Renal cortex interstitium (tissue), 11 donors: ENCODE measurements around the gene P2RX6. TPM values are rescaled to one million over a fixed set of nuclear protein-coding genes. Genes with fewer than 3 reads are reported as not detected.
A peak's percentile ranks its signal among the peaks of the same experiment; 100 is the strongest.
"Not testable (repeated sequence)": the region's sequence is repeated elsewhere in the genome, so short reads cannot be mapped to it uniquely, and the experiment has no call there.

Source experiments
- DNase-seq, 11 donors: peaks; one replicate each; pipeline ENCODE4 v3.0.0-alpha.2; 2013; ENCODE audit warnings: low read depth in 9 of 11, low spot score in 4 of 11; ENCODE audit errors: extremely low read depth in 1 of 11
- polyA plus RNA-seq, 3 donors: library from polyadenylated mRNA; unstranded; fragments of 120-200 nt; gene quantifications; one replicate each; pipeline ENCODE4 v1.2.1, GENCODE V29; 2013; ENCODE audit not compliant: insufficient read length in 3 of 3

Gene P2RX6
- polyA plus RNA-seq, 3 donors = 0.78 to 2.7 (median 1.1) TPM

- no peak for DNase-seq
These were observed 28.3 kb downstream of the P2RX6 start for GRCh38 chr22:21042978-21043859.

GRCh38 chr22:21043860-21044535, 29.0 kb downstream of the P2RX6 start:
- no peak for DNase-seq

DNA sequence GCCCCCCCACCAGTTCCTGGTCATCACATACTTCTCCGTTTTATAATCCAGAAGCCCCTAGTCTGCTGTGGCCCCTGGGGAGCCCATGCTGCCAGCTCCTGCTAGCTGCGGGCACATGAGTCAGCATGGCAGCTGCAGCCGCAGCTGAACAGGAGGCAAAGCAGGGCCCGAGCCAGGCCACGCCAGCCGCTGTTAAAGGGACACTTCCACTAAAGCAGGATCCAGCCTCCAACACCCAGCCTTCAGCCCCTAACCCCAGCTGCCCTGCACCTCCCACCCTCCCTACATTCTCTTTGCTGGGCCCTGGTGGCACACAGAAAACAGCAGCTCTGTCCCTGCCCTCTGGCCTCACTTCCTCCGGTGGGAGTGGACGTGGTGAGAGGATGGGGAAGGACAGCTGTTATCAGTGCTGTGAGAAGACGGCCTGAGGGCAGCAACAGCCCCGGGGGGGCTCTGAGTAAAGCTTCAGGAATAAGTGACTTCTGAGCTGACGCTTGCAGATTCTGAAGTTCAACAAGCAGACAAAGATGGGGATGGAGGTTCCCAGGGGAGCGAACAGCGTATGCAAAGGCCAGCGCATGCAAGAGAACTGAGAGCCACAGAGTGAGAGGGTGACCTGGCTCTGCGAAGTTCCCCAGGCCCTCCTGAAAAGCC, 30.1 kb downstream of the P2RX6 start:
- peak in 1 of 11 donors; percentile 13 for DNase-seq

DNA sequence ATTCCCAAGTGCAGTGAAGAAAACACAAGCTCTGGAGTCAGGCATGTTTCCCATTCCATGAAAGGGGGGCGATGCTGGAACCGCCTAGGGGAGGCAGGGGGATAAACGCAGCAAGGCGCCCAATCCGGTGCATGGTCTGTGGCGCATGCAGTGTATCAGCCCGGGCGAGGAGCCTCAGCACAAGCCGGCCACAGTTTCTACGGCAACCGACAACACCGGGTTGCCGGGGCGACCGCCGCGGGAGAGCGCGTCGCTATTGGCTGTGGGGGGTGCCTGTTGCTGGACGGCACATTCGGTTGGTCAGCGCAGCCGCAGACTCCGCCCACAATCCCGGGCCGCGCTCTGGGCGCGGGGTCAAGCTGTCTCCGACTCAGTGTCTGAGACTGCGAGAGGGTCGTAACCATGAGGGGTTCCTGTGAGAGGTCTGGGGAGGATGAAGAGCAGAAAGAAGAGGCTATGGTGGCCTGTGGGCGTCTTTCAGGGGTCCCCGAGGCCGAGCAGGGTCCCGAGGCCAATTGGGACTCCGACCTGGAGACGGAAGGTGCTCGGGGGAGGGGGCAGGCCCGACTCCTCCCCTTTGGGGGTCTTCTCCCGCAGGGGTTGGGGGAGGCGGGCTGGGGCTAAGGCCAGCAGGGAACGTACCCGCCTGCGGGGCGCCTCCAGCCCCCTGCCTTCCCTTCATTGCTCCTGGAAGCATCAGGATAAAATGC, 30.8 kb downstream of the P2RX6 start, which contains the start of gene LRRC74B:
TSS of gene LRRC74B (plus strand) at position 362 of the 710 bp plus-strand sequence. CDS start at position 403, 41 bp downstream.
- peak; percentile 64 to 87 (median 84) for DNase-seq

- DNase-seq = no peak
These were observed 32.2 kb downstream of the P2RX6 start for GRCh38 chr22:21047035-21047661.

GRCh38 chr22:21047730-21048129, 32.8 kb downstream of the P2RX6 start:
- no peak for DNase-seq

DNA sequence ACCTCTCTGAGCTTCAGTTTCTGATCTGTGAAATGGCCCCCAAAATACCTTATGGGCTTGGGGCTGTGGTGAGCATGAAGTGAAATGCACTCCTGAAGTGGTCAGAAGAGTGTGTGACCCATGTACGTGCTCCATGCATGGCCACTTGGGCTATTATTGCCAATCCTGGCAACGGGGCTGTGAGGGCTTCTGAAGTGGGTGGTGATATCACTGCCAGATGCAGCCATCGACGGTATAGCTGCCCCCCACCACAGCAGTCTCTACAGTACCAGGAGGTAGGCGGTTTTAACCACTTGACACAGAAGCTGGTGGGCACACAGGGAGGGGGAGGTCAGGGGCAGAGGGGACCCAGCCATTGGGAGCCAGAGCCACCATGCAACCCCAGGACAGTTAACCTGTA, 33.5 kb downstream of the P2RX6 start:
- not testable (repeated sequence) for DNase-seq

- DNase-seq = not testable (repeated sequence)
These were observed 34.0 kb downstream of the P2RX6 start for GRCh38 chr22:21048965-21049364.

DNA sequence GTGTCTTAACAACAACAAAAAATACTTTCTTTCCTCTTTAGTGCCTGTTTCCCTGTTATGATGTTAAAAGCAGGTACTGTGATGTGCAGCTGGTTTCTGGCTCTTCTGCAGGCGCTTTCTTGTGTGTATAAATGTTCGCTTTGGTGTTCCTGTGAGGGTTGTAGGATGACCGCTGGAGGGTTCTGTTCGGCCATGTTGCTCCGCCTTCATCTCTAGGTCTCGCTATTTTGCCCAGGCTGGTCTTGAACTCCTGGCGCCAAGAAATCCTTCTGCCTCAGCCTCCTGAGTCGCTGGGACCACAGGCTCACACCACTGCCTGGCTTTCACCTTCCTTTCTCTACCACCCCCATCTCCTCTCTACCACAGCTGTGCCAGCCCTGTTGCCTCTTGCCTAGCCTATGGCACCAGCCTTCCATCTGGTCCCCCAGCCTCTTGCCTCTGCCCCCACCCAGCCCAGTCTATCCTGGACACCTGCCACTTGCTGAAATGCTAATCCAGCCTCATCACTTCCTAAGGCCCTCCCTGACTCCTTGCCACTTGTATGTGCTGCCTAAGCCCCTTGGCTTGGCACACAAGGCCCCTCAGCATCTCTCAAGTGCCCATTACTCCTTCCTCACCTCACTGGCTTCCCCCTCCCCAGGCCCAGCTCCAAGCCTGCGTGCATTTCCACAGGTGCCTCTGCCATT, 36.3 kb downstream of the P2RX6 start:
- no peak for DNase-seq

DNA sequence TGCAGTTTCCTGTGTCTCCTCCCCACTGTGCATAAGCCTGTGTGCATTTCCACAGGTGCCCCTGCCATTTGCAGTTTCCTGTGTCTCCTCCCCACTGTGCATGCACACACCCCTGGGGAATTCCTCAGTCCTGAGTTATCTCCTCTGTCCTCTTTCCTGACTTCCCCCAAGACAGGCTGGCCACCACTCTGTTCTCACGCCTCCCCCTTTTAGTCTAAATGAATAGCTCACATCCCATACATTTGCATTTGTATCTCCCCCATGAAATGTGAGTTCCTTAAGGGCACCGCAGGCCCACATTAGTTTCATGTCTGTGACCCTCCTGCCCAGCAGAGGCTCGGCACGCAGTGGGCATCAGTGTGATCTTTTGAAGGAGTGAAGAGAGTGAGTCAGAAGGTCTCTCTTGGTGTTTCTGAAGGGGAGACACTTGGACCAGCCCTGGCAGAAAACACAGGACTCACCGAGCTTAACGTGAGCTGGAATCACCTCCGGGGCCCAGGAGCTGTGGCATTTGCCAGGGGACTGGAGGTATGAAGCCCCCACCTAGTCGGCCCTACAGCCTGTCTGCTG, 37.0 kb downstream of the P2RX6 start:
- no peak for DNase-seq

GRCh38 chr22:21052715-21053459, 37.9 kb downstream of the P2RX6 start:
- DNase-seq = no peak

GRCh38 chr22:21054046-21054713, 39.2 kb downstream of the P2RX6 start:
- no peak for DNase-seq

DNA sequence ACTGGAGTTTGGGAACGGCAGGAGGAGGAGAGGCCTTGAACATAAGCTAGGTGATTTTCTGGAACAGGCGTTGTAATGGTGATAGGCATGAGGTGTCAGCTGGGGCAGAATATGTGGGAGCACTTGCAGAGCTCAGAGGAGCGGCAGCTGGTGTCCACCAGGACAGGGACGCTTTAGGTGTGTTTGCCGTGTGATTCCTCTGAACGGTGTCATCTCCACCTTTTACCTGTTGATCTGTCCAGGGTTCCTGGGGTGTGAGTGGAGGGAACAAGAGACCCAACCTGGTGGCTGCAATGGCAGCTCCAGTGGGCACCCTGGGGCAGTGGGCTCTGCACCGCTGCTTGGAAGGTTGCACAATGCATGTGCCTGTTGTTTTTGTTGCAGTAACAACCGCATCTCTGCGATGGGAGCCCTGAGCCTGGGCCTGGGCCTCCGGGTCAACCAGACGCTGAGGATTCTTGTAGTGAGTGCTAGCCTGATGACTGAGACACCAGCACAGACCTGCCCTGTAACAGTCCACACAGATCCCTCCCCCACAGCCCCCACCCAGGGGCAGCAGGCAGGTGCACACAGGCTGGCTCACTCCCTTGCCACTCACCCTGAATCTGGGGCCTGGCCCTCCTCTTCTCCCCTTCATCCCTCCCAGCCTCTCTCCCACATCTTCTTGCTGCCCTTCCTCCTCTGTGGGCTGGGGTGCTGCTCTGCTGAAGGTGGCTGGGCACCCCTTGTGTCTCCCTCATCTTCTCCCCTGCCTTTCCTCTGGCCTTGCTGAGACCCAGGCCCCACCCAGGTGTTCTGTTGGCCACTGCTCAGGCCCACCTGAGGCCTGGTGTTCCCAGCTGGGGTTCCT, 40.0 kb downstream of the P2RX6 start:
- no peak for DNase-seq

- no peak for DNase-seq
These were observed 40.5 kb downstream of the P2RX6 start for GRCh38 chr22:21055564-21055834.

GRCh38 chr22:21055880-21056319, 40.9 kb downstream of the P2RX6 start:
- DNase-seq = no peak

DNA sequence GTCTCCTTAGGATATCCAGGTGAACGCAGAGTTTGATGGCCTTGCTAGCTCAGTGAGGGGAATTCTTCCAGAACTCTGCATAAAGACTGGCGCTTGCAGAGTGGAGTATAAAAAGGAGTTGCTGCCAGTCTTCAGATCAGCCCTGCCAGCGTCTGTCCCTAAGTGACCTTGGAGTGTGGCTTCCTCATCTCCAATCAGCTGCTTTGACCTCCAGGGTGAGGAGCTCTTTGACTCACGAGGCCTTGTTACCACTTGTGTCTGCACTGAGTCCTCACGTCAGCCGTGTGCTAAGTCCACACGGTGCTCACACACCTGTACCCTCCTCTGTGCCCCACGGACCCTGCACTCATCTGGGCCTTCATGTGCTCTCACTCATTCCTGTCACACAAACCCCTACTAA, 45.4 kb downstream of the P2RX6 start:
- not testable (repeated sequence) for DNase-seq
